HCEC 1CT (cell line): ENCODE results near the gene SIRT2.
"Not testable (repeated sequence)": the region's sequence is repeated elsewhere in the genome, so short reads cannot be mapped to it uniquely, and the experiment has no call there.

Experiments
- DNase-seq: peaks from one replicate; pipeline ENCODE4 v3.0.0-alpha.2; 2017

Gene SIRT2

DNA sequence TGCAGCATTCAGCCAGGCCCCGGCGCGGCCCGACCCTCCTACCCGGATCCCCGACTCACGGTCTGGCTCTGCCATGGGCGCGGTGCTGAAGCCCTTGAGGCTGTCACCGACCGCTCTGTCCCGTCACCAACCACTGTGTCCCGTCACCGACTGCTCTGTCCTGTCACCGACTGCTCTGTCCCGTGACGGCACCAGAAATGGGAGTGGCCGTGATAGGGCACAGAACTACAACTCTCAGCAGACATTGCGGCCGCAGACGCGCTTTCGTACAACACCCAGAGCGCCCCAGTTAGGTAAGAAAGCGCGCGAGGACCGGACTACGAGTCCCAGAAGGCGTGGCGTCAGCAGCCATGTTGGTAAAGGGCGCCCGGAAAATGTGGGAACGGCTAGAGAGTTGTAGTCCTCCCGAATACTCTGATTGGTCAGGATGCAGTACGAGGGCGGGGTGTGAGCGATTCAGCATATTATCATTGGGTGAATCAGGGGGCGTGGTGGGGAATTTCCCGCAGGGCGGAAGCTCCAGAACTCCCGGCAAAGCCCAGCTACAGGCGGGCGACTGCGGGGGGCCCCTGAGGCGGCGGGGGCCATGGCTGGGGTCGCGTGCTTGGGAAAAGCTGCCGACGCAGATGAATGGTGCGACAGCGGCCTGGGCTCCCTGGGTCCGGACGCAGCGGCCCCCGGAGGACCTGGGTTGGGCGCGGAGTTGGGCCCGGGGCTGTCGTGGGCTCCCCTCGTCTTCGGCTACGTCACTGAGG lies at the start of gene SIRT2, which contains the start of gene NFKBIB:
SIRT2 (minus strand) TSS at position 172 of the 755 bp plus-strand sequence; CDS start at position 75, 97 bp downstream.
NFKBIB (plus strand) TSS at position 523 of the 755 bp plus-strand sequence; CDS start at position 587, 64 bp downstream.
- DNase-seq = peak; percentile 100

- no peak for DNase-seq
Measured at GRCh38 chr19:38946229-38947010, 47.0 kb upstream of the SIRT2 start.

GRCh38 chr19:38945562-38946228 lies 46.3 kb upstream of the SIRT2 start:
- DNase-seq = no peak

DNA sequence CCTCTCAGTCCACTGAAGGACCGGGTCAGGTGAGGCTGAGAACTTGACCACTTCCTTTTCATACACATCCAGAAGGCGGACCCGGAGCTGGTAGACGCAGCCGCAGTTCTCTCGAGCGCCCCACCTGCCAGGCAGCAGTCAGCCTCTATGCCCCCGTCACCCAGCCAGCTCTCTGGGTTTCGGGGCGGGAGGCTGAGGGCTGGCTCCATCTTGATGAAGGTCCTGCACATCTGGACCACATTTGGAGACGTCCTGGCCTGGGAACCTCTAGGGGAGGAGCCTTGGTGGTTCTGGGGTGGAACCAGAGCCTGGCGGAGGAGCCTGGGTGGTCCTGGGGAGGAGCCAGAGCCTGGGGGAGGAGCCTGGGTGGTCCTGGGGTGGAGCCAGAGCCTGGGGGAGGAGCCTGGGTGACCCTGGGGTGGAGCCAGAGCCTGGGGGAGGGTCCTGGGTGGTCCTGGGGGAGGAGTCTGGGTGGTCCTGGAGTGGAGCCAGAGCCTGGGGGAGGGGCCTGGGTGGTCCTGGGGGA lies 45.6 kb upstream of the SIRT2 start:
- DNase-seq = no peak

DNA sequence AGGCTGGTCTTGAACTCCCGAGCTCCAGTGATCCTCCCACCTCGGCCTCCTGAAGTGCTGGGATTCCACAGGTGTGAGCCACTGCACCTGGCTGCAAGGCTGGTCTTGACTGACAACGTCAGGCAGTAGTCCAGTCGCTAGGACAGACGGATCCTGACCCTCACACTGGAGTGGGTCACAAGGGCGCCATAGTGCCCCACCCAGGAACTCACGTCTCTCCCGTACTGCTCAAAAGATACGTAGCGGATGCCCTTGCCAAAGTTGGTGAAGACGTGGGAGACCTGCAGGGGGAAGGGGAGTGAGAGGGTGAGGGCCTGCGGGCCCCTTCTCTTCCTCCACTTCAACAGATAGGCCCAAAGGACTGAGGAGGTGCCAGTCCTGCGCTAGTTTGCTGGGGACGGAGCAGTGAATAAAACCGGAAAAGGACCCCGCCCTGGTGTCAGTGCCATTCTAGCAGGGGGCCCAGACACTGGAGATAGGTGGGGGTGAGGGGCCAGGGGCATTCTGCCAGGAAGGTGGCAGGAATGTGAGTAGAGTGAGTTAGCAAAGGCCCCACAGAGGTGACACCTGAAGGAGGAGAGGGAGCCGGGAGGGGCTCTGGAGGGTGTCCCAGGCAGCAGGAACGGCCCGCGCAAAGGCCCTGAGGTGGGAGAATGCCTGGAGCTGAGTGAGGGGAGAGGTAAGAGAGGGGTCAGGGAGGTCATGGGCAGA lies 43.2 kb upstream of the SIRT2 start:
- no peak for DNase-seq

DNA sequence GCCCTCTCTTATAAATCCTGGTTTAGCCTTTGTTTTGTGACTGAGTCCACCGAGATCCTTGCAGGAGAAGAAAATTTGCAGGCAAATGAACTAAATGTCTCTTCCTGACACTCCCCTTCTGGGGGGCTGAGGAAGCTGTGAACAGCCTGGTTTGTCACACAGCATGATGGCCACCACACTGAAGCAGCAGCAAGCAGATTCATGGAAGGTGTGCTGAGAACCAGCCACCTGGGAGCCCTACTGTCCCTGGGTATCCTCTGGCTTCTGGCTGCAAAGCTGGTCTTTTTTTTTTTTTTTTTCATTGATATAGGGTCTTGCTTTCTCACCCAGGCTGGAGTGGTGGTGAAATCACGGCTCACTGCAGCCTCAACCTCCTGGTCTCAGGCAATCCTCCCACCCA lies 42.6 kb upstream of the SIRT2 start:
- DNase-seq = no peak

GRCh38 chr19:38941466-38941865 lies 42.0 kb upstream of the SIRT2 start:
- DNase-seq = not testable (repeated sequence)

DNA sequence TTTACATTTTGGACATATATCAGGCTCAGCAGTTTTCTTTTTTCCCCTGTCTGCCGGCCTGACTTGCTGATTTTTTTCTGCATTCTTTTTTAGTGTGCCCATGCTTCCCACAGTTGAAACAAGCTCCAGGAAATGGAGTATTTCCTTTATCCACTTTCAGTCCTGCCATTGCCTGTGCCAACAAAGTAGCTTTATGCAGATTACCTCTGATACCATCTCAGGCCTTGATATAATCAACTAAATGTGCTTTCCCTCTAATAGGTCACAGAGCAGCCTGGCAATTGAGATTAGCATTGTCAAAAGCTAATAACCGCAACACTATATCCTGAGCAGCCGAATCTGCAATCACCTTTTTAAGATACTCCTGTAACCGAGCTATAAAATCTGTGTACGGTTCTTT lies 40.5 kb upstream of the SIRT2 start:
- DNase-seq = no peak

GRCh38 chr19:38933544-38933943 lies 34.1 kb upstream of the SIRT2 start:
- DNase-seq = no peak

DNA sequence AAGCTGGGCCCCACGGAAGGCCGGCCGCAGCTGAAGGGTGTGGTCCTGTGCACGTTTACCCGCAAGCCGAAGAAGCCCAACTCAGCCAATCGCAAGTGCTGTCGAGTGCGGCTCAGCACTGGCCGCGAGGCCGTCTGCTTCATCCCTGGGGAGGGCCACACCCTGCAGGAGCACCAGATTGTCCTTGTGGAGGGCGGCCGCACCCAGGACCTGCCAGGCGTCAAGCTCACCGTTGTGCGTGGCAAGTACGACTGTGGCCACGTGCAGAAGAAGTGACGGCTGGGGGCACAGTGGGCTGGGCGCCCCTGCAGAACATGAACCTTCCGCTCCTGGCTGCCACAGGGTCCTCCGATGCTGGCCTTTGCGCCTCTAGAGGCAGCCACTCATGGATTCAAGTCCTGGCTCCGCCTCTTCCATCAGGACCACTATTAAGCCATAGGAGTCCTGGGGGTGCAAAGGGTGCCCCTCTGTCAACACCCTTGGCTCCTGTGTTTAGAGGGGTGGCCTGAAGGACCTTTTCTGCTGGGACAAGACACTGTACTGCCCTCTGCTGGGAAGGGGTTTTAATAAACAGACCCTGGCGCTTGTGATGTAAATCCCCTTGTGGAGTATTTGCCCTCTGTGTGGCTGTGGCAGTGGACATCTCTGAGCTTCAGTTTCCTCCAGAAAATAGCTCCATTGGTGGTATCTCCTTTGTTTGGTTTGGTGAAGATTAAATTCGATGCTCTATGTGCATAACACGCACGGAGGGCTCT lies 33.2 kb upstream of the SIRT2 start:
- no peak for DNase-seq

DNA sequence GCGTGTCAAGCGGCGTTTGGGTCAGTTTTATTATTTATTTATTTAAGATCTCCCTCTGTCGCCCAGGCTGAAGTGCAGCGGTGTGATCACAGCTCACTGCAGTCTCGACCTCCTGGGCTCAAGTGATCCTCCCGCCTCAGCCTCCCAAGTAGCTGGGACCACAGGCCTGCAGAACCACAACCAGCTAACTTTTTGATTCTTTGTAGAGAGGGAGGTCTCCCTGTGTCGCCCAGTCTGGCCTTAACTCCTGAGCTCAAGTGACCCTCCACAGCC lies 32.0 kb upstream of the SIRT2 start:
- no peak for DNase-seq

GRCh38 chr19:38930776-38931520 lies 31.5 kb upstream of the SIRT2 start, which contains the start of gene MRPS12:
Gene MRPS12 (plus strand): TSS chr19:38930944. CDS start chr19:38931295, 351 bp downstream.
- DNase-seq = peak; percentile 99

DNA sequence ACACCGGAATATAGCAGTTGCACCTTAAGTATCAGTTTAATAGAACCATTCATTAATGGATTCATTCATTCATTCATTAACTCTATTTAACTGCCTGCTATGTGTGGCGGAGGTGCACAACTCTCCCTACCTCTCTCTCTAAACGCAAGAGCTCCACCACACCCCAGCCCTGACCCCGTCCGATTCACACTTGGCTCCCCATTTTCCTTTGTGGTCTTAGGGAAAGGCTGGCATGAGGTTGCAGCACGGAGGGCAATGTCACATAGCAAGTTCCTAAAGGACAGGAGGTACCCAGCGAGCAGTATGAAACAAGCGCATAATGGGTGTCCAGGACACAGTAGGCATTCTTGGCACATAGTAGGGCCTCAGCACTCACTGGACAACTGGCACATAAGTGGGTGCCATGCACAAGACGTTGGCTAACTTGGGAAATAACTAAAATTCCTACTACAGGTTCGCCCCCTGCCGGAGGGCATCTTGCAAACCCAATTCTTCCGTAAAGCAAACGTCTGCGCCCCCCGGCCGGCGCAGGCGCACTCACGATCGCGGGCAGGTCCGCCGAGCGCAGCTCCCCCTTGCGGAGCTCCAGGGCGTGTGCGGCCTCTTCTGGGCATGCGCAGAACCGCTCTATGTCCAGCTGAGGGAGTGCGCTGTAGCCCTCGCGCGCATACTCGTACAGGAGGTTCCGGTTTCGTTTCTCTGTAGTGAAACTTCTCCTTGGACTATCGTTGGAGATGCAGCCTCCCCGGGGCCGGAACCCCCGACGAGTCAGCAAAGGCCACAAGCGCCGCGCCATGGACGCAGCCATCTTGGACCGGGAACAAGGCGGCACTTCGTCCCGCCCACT lies 30.7 kb upstream of the SIRT2 start, which contains the start of gene SARS2:
SARS2 (minus strand) TSS at position 835 of the 847 bp plus-strand sequence; CDS start at position 808, 27 bp downstream.
- peak; percentile 89 for DNase-seq

DNA sequence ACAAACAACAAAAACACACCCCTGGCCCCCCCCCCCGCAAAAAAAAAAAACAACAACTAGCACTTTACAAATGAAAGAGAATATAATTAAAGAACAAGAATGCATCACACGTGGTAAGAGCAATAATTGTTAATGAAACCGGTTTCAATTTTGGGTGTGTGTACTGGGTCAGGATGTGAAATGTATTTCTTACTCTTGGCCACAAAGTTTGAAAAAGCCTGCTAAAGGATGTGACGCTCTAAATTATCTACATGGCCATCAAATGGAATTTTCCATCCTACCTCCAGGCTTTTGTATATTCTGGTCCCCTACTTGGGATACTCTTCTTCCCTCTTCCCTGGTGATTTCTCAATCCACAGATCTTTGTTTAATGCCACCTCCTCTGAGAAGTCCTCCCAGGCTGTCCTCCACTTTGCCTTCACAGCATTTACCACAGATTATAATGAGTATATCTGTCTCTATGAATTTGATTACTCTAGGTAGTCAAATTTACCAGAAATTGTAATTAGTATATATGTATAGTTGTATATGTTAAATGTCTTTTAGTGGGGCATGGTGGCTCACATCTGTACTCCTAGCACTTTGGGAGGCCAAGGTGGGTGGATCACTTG lies 29.1 kb upstream of the SIRT2 start:
- no peak for DNase-seq

GRCh38 chr19:38924388-38924787 lies 25.0 kb upstream of the SIRT2 start:
- DNase-seq = no peak

GRCh38 chr19:38922482-38922881 lies 23.1 kb upstream of the SIRT2 start:
- no peak for DNase-seq

DNA sequence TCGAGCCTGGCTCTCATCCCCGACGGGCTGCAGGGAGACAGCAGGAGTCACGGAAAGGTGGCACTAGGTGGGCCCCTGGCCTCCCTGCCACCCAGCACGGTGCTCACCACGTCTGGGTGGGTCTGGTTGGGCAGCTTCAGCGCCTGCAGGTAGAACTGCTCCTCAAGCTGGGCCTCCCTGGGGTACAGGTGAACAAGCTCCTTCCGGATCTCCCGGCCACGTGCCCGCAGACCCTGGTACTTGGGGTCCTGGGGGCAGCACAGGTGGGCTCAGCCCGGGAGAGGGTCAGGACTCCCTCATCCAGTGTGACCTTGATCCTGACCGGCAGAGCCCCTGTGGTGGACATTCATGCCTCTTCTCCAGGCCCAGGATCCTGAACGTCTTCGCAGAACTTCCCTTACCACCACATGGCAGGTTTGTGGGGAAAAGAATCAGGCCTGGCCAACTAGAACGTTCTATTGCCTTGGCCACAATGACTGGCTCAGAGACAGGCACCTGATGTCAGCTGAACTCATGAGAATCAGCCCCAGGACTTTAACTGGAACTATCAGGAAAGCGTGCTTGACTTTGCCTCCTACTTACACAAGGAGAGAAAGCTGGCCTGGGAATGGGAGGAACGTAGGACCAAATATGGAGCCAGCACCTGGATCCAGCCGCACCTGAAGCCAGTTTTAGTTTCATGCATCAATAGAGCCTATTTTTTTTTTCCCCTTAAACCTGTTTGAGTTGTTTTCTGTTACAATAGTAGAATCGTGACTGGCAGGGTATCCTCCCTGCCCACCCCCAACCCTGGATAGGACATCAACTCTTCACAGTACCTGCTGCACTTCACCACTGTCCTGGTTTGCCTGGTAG lies 22.2 kb upstream of the SIRT2 start:
- no peak for DNase-seq

DNA sequence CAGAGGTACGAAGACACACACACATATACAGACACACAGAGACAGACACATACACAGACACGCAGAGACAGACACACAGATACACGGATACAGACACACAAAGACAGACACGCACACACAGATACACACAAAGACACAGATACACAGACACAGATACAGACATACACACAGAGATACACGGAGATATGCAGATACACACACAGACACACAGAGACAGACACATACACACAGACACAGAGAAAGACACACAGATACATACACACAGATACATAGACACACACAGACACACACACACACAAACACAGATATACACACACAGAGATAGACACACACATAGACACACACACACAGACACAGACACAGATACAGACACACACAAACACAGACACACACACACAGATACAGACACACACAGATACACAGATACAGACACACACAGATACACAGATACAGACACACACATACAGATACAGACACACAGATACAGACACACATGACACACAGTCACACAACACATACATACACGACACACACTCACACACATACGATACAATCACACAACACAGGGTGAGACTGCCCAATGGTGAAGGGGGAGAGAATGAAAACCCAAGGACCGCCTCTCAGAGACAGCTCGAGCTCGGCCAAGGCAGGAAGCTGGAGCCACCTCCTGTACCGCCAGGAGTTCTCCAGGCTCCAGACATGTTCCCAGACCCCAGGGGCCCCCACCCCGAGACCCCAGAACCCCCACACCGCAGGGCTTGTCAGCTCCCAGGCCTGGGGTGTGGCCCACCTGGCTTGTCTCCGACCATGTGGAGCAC lies 21.4 kb upstream of the SIRT2 start:
- no peak for DNase-seq
